Ishikawa (cell line): Measurements from ENCODE around the gene TPSG1.
A peak's percentile ranks its signal among the peaks of the same experiment; 100 is the strongest.

Source experiments
- CEBPB ChIP-seq: IDR thresholded peaks from 2 replicates; pipeline ENCODE4 v1.6.1; 2012
- CREB1 ChIP-seq: IDR thresholded peaks from 2 replicates; pipeline ENCODE4 v1.6.1; 2012; ENCODE audit warnings: low read depth
- MAX ChIP-seq: IDR thresholded peaks from 2 replicates; pipeline ENCODE4 v1.6.1; 2012
- NFIC ChIP-seq: IDR thresholded peaks from 2 replicates; pipeline ENCODE4 v1.6.1; 2012
- REST ChIP-seq: IDR thresholded peaks from 2 replicates; pipeline ENCODE4 v1.6.1; 2012; ENCODE audit warnings: low read depth, mild to moderate bottlenecking
- TEAD4 ChIP-seq: IDR thresholded peaks from 2 replicates; pipeline ENCODE4 v1.6.1; 2012
- USF1 ChIP-seq: IDR thresholded peaks from 2 replicates; pipeline ENCODE4 v1.6.1; 2012

- TF ChIP-seq CREB1 (no peak), USF1 (no peak), CEBPB (no peak), NFIC (no peak; the same call in 1 of the 2 replicates), MAX (no peak), TEAD4 (0 out of 2 replicates have a peak, but pooled peaks have one; percentile 6), REST (no peak)
These were observed 42.8 kb downstream of the TPSG1 start for GRCh38 chr16:1182316-1182671.
